ENCODE data around the gene VWA3A.

Gene VWA3A

DNA sequence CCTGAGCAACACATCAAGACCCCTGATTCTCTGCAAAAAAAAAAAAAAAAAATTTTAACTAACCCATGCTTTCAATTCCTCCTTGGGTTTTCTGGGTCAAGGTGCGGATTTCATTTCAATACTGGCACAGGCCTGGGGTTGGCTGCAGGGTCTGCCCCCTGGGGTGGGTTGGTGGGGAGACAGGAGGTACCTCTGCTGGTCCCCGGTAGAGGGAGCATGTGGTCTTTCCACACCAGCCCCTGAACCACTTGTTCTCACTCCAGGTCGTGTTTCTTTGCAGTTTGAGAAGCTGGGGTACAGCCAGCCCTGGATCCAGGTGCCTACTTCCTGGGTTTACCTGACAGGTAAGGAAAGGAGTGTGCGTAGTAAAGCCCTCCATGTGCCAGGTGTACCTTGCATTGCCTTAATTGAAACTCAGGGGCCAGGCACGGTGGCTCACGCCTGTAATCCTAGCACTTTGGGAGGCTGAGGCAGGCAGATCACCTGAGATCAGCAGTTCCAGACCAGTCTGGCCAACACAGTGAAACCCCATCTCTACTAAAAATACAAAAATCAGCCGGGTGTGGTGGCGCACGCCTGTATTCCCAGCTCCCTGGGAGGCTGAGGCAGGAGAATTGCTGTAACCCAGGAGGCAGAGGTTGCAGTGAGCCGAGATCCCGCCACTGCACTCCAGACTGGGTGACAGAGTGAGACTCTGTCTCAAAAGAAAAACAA, 91.7 kb downstream of the VWA3A start:
- H3F3A ChIP-seq (ENCODE audit: insufficient read depth, low read length), result peaks cover 29% of the 10 kb centered on the region
- no peaks in the 10 kb centered on the region for H3K9me2 ChIP-seq (replicated peaks; ENCODE audit: insufficient read depth, low read length)
- no peaks in the 10 kb centered on the region for H3K9me3 ChIP-seq (replicated peaks; ENCODE audit: insufficient read depth, low read length)
- no peaks in the 10 kb centered on the region for H3K36me3 ChIP-seq (replicated peaks; ENCODE audit: insufficient read depth, low read length)
- H3K27ac ChIP-seq (ENCODE audit: low read length), result peak overlapping the region; percentile 79; the same call in 1 of the 2 replicates
- no peaks in the 10 kb centered on the region for H3K27me3 ChIP-seq (replicated peaks; ENCODE audit: insufficient read depth, low read length)
- H4K20me1 ChIP-seq (ENCODE audit: insufficient read depth, low read length), result no peaks in the 10 kb centered on the region
- DNase-seq, result peak; percentile 62
- peak overlapping the region; percentile 92 for H3K4me2 ChIP-seq (ENCODE audit: low read depth, low read length)
- peak overlapping the region; percentile 87 for H3K4me3 ChIP-seq (ENCODE audit: low read length)
- H3K9ac ChIP-seq (ENCODE audit: low read length), result peak overlapping the region; percentile 71; the same call in 1 of the 2 replicates
- no peak for TF ChIP-seq EZH2 (optimal IDR thresholded peaks at IDR 0.05; ENCODE audit: low read depth, low read length)
- TF ChIP-seq, protein P1, sequence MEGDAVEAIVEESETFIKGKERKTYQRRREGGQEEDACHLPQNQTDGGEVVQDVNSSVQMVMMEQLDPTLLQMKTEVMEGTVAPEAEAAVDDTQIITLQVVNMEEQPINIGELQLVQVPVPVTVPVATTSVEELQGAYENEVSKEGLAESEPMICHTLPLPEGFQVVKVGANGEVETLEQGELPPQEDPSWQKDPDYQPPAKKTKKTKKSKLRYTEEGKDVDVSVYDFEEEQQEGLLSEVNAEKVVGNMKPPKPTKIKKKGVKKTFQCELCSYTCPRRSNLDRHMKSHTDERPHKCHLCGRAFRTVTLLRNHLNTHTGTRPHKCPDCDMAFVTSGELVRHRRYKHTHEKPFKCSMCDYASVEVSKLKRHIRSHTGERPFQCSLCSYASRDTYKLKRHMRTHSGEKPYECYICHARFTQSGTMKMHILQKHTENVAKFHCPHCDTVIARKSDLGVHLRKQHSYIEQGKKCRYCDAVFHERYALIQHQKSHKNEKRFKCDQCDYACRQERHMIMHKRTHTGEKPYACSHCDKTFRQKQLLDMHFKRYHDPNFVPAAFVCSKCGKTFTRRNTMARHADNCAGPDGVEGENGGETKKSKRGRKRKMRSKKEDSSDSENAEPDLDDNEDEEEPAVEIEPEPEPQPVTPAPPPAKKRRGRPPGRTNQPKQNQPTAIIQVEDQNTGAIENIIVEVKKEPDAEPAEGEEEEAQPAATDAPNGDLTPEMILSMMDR (IDR thresholded peaks at IDR 0.05; ENCODE audit: low read length), result peak; percentile 71
- H3K79me2 ChIP-seq (ENCODE audit: low read length), result peaks cover 15% of the 10 kb centered on the region; the same call in 1 of the 2 replicates
- peaks cover 16% of the 10 kb centered on the region for H3K4me1 ChIP-seq (ENCODE audit: low read length)
- H2AFZ ChIP-seq (ENCODE audit: low read length), result peak overlapping the region; percentile 73

DNA sequence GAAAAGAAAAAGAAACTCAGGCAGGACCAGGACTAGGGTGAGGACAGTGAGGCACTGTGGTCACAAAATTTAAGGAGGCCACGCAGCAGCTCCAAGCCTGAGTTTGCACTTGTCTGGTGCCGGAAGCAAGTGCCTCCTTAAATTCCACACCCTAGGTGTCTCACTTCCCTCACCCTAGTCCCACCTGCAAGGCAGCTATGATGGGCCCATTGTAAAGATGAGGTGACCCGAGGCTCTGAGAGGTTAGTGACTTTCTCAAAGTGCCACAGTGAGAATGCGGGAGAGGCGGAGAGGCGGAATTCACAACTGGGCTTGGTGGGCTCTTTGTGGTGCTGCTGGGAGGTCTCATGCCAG, 92.3 kb downstream of the VWA3A start:
- Histone ChIP-seq H3K36me3 (replicated peaks; ENCODE audit: insufficient read depth, low read length) (no peaks in the 10 kb centered on the region), H2AFZ (ENCODE audit: low read length) (peak overlapping the region; percentile 73), H3K4me1 (ENCODE audit: low read length) (peaks cover 21% of the 10 kb centered on the region), H3K4me2 (ENCODE audit: low read depth, low read length) (peak overlapping the region; percentile 92), H3K9ac (ENCODE audit: low read length) (peak overlapping the region; percentile 71; the same call in 1 of the 2 replicates), H3F3A (ENCODE audit: insufficient read depth, low read length) (peaks cover 34% of the 10 kb centered on the region), H4K20me1 (ENCODE audit: insufficient read depth, low read length) (no peaks in the 10 kb centered on the region), H3K27ac (ENCODE audit: low read length) (peak overlapping the region; percentile 79; the same call in 1 of the 2 replicates), H3K4me3 (ENCODE audit: low read length) (peak overlapping the region; percentile 87), H3K27me3 (replicated peaks; ENCODE audit: insufficient read depth, low read length) (no peaks in the 10 kb centered on the region), H3K79me2 (ENCODE audit: low read length) (peaks cover 15% of the 10 kb centered on the region; the same call in 1 of the 2 replicates), H3K9me2 (replicated peaks; ENCODE audit: insufficient read depth, low read length) (no peaks in the 10 kb centered on the region), H3K9me3 (replicated peaks; ENCODE audit: insufficient read depth, low read length) (no peaks in the 10 kb centered on the region)
- peak; percentile 82 for DNase-seq
- TF ChIP-seq EZH2 (optimal IDR thresholded peaks at IDR 0.05; ENCODE audit: low read depth, low read length) (no peak), EZH2phosphoT487 (IDR thresholded peaks at IDR 0.05; ENCODE audit: low read length) (no peak)
- TF ChIP-seq, protein P1 (IDR thresholded peaks at IDR 0.05; ENCODE audit: low read length), result no peak

- Histone ChIP-seq H4K20me1 (ENCODE audit: insufficient read depth, low read length) (no peaks in the 10 kb centered on the region), H3K4me2 (ENCODE audit: low read depth, low read length) (no peak overlapping the region), H3K9me2 (replicated peaks; ENCODE audit: insufficient read depth, low read length) (no peaks in the 10 kb centered on the region), H3K4me1 (ENCODE audit: low read length) (peaks cover 22% of the 10 kb centered on the region), H3K4me3 (ENCODE audit: low read length) (no peak overlapping the region), H3K9me3 (replicated peaks; ENCODE audit: insufficient read depth, low read length) (no peaks in the 10 kb centered on the region), H3K27ac (ENCODE audit: low read length) (no peak overlapping the region), H3F3A (ENCODE audit: insufficient read depth, low read length) (peaks cover 45% of the 10 kb centered on the region), H2AFZ (ENCODE audit: low read length) (no peak overlapping the region), H3K36me3 (replicated peaks; ENCODE audit: insufficient read depth, low read length) (no peaks in the 10 kb centered on the region), H3K9ac (ENCODE audit: low read length) (no peak overlapping the region), H3K79me2 (ENCODE audit: low read length) (peaks cover 15% of the 10 kb centered on the region; the same call in 1 of the 2 replicates), H3K27me3 (replicated peaks; ENCODE audit: insufficient read depth, low read length) (no peaks in the 10 kb centered on the region)
- TF ChIP-seq EZH2phosphoT487 (IDR thresholded peaks at IDR 0.05; ENCODE audit: low read length), result no peak
- TF ChIP-seq EZH2 (optimal IDR thresholded peaks at IDR 0.05; ENCODE audit: low read depth, low read length), result no peak
- TF ChIP-seq, protein P1 (IDR thresholded peaks at IDR 0.05; ENCODE audit: low read length), result peak; percentile 46
- DNase-seq, result no peak
Measured at GRCh38 chr16:22186517-22186916, 94.2 kb downstream of the VWA3A start.

All from MM.1S (cell line).